NCI-H1105 (cell line): Measurements from ENCODE around the gene NAXD.
"Not testable (repeated sequence)": the region's sequence is repeated elsewhere in the genome, so short reads cannot be mapped to it uniquely, and the experiment has no call there.

Experiments used
- DNase-seq: peaks from one replicate; lab custom pipeline; 2025; lab: John Stamatoyannopoulos, UW

NAXD gene

DNA sequence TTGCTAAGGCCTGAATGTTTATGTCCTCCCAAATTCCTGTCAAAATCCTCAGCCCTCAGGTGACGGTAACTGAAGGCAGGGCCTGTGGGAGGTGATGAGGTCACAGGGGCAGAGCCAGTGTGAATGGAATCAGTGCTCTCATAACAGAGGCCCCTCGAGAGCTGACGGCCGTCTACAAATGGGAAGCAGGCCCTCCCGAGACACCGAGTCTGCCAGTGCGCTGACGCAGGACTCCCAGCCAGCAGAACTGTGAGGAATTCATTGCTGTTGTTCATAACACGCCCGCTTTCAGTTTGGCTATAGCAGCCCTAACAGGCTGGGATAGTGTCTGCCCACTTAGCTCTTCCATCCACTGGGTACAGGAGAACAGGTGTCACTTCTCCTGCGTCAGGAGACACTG, 49.3 kb downstream of the NAXD start:
- DNase-seq: no peak

DNA sequence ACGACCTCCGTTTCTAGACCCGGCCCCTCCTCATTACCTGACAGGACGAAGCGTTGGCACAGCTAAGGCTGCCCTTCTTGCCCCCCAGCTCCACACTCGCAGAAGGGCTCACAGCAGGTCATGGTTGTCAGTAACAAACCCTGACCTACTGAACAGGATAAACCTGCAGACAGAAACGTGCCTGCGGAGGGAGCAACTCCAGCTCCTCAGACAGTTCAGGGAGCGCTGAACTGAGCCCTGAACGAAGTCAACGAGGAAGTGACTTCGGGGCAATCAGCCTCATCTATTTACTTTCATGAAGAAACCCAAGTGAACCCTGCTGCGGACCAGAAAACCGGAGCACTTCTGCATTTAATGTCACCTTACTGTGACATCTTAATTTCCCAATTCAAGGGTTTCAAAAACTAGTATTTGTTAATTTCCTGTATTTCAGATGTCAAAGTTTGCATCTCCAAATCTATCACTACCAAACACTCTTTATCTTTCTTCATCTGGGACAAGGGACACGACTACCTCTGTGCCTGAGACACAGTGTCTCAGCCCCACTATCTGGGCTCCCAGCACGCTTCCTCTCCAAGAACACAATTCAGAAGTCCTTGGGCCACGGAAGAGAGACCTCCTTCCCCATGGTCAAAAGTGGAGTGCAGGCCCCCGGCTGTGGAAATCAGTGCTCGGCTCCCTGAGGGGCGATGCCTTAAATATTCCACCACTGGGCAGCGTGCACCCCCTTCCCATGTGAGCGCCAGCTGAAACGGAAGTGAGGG, 50.3 kb downstream of the NAXD start:
- DNase-seq: no peak

DNA sequence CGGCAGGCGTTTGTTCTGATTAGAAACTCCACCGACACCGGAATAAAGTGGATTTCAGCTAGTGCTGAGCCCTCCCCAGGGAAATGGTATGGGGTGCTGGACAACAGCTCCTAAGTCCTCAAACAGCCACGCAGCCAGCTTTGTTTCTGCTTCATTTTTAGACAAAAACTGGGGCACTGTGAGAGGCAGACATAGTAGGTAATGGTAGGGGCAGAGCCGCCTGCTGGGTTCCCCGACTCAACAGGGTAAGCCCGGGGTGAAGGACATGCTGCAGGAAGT, 50.8 kb downstream of the NAXD start:
- no peak for DNase-seq

DNA sequence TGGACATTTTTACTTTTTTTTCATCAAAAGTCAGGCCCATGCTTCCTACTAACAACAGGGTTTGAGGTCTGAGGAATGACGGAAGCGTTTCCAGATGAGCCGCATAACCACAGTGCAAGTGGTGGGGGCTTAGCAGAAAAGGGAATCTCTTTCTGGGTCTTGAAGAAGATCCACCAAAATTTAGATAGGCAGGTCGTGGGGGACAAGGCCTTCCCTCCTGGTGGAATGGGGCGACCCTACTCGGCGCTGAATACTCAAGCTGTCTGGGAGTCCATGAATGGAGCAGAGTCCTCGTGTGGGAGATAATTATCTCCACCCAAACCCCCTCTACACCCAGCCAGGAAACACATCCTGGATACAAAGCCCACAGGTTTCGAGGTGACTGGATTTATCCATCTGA, 53.7 kb downstream of the NAXD start:
- no peak for DNase-seq

GRCh38 chr13:110669814-110670213, 54.5 kb downstream of the NAXD start:
- DNase-seq: not testable (repeated sequence)

GRCh38 chr13:110676595-110677587, 61.5 kb downstream of the NAXD start:
- no peak for DNase-seq

GRCh38 chr13:110677731-110678545, 62.6 kb downstream of the NAXD start:
- no peak for DNase-seq

DNA sequence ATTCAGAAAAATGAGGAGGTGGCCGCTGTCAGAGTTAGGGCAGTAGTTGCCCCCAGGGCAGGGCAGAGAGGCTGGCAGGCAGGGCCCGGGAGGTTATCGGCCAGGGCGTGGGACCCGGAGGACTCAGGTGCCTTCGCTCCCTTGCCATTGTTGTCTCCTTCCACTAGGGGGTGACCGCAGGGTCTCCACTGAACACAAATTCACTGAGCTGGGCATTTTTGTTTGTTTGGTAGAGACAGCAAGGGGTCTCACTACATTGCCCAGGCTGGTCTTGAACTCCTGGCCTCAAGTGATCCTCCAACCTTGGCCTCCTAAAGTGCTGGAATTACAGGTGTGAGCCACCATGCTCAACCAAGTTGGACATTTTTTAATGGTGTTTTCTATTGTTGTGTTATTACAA, 65.5 kb downstream of the NAXD start:
- no peak for DNase-seq

- DNase-seq: no peak
These were observed 66.7 kb downstream of the NAXD start for GRCh38 chr13:110681868-110682550.

GRCh38 chr13:110682746-110683145, 67.4 kb downstream of the NAXD start:
- no peak for DNase-seq

GRCh38 chr13:110683203-110683883, 68.0 kb downstream of the NAXD start:
- peak; percentile 14 for DNase-seq

GRCh38 chr13:110683921-110684320, 68.6 kb downstream of the NAXD start:
- no peak for DNase-seq

GRCh38 chr13:110684388-110685056, 69.2 kb downstream of the NAXD start:
- DNase-seq: no peak

DNA sequence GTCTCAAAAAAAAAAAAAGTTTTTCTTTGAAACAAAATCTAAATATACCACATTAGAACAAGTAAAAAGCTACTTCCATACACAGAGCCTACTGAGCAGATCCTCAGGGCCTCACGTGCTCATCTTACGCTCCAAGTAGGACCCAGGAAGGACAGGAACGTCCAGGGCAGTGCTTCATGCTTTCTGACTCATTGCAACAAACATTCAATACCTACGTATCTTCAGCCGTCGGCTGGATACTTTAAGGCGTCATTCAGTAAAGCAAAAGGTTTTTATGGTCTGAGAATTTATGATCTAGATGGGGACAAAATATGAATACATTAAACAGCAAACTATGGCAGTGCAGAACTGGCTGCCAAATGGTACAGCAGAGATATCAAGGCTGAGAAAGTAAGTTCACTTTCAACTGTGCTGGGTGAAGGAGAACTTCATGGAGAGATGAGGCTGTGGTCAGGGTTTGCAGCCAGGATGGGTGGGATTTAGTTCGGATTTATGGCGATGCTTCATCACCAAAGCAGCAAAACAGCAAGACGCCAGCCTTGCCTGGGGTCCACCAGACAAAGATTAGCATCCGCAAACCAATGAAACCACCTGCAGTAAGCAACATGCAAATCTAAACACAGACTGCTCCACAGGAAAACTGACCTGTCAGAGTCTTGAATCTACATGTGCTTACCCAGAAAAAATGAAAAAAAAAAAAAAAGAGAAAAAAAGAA, 70.1 kb downstream of the NAXD start:
- no peak for DNase-seq

DNA sequence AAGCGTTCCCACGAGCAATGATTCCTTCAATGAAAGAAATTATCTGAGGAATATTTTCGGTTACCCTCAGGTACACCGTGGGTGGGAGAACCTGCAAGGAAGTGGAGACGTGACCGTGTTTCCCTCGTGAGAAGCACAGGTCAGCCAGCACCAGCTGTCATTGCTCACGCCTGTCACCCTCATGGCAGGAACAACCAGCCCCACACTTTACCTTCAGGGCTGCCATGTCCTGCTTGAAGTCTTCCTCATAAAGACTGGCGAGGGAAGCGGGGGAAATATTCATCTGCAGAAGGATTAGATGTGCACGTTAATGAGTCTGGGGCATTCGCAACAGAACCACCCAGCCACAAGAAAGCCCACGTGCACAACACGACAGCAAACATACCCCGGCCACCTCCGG, 72.4 kb downstream of the NAXD start:
- no peak for DNase-seq

- no peak for DNase-seq
These were observed 73.7 kb downstream of the NAXD start for GRCh38 chr13:110689041-110689440.
